Endothelial cell of coronary artery (primary cell): ENCODE measurements around the gene PDC. TPM values are rescaled to one million over a fixed set of nuclear protein-coding genes. Genes with fewer than 3 reads are reported as not detected.

Experiments used
- total RNA-seq: library from RNA; depleted of rRNA; stranded (reverse); fragments of >200 nt; gene quantifications from 2 replicates; pipeline ENCODE4 v1.2.3, GENCODE V29; 2014

PDC gene
- total RNA-seq, result not detected in 2 replicates

GRCh38 chr1:186461014-186461413, at the start of gene PDC:
TSS of gene PDC (minus strand) at chr1:186461114. CDS start at chr1:186449459, 11,655 bp downstream.

Other genes starting within 250 kb of the PDC start
- under 0.01 TPM in 1 of 2 replicates, not detected in the other for gene PRG4, start 164.8 kb downstream of the PDC start, total RNA-seq
- 82.7 and 83.6 TPM in 2 replicates for gene TPR, start 85.9 kb downstream of the PDC start, total RNA-seq
- gene ODR4, start 85.3 kb downstream of the PDC start, total RNA-seq, result 14.7 and 20.6 TPM in 2 replicates
- 2.9 and 3.4 TPM in 2 replicates for gene PTGS2, start 219.3 kb upstream of the PDC start, total RNA-seq